Tibial nerve (tissue), 4 donors: ENCODE results near the gene WWTR1.

Source experiments
- CTCF ChIP-seq, 5 experiments: fragments of 200-600 bp in 3 of 5; fragments of 450-650 bp in 2 of 5; sonication (generic) in 3 of 5; IDR thresholded peaks; one replicate each; pipeline ENCODE4 v1.5.1; 2016 to 2019; ENCODE audit warnings: antibody characterized with exemption in 5 of 5, mild to moderate bottlenecking in 3 of 5, moderate library complexity in 2 of 5
- EP300 ChIP-seq, 2 donors: sonication (generic); formaldehyde crosslinking; IDR thresholded peaks; one replicate each; pipeline ENCODE4 v1.6.1; 2017; ENCODE audit warnings: antibody characterized with exemption in 2 of 2, mild to moderate bottlenecking in 1 of 2
- POLR2A ChIP-seq, 2 donors: fragments of 450-650 bp; IDR thresholded peaks; one replicate each; pipeline ENCODE4 v1.6.1; 2017; ENCODE audit warnings: antibody characterized with exemption in 2 of 2, mild to moderate bottlenecking in 2 of 2, moderate library complexity in 2 of 2

GRCh38 chr3:149473357-149474249, 184.2 kb downstream of the WWTR1 start:
- TF ChIP-seq CTCF (IDR thresholded peaks at IDR 0.05) (no peak), POLR2A (IDR thresholded peaks at IDR 0.05) (no peak), EP300 (IDR thresholded peaks at IDR 0.05) (peak in 1 of 2 donors; percentile 12)
